SK-N-SH treated with all-trans-retinoic acid at 6 μM for 48 hours (cell line): ENCODE measurements around the gene ZBTB4.

Experiments
- ATAC-seq: fragments of 200-7000 bp; cut with Tn5 transposase; 3 replicates; pipeline ENCODE4 v1.9.1; 2020; ENCODE audit warnings: mild to moderate bottlenecking, moderate library complexity
- CSDC2 ChIP-seq: fragments of 250-450 bp; sonication (Bioruptor Pico); IDR thresholded peaks from 2 replicates; pipeline ENCODE4 v1.5.0; 2020; ENCODE audit warnings: mild to moderate bottlenecking, moderate library complexity
- CSRNP3 ChIP-seq: fragments of 250-450 bp; sonication (Bioruptor Pico); IDR thresholded peaks from 2 replicates; pipeline ENCODE4 v1.5.1; 2021; ENCODE audit warnings: mild to moderate bottlenecking, moderate library complexity
- ESRRG ChIP-seq: fragments of 250-450 bp; sonication (Bioruptor Pico); IDR thresholded peaks from 2 replicates; pipeline ENCODE4 v1.6.1; 2021; ENCODE audit warnings: mild to moderate bottlenecking
- OSR1 ChIP-seq: fragments of 250-450 bp; sonication (Bioruptor Pico); IDR thresholded peaks from 2 replicates; pipeline ENCODE4 v1.8.0; 2022; ENCODE audit warnings: moderate library complexity, mild to moderate bottlenecking, inconsistent platforms
- PATZ1 ChIP-seq: fragments of 250-450 bp; sonication (Bioruptor Pico); IDR thresholded peaks from 2 replicates; pipeline ENCODE4 v1.8.0; 2020; ENCODE audit warnings: mild to moderate bottlenecking, moderate library complexity, borderline replicate concordance
- POU6F1 ChIP-seq: fragments of 250-450 bp; sonication (Bioruptor Pico); IDR thresholded peaks from 2 replicates; pipeline ENCODE4 v1.8.0; 2021; ENCODE audit warnings: low read depth, mild to moderate bottlenecking, moderate library complexity, borderline replicate concordance
- SNAI2 ChIP-seq: fragments of 250-450 bp; sonication (Bioruptor Pico); IDR thresholded peaks from 2 replicates; pipeline ENCODE4 v1.5.0; 2020; ENCODE audit warnings: mild to moderate bottlenecking, moderate library complexity
- TCF4 ChIP-seq: fragments of 250-450 bp; sonication (Bioruptor Pico); IDR thresholded peaks from 2 replicates; pipeline ENCODE4 v1.8.0; 2021; ENCODE audit warnings: mild to moderate bottlenecking, moderate library complexity, borderline replicate concordance
- TOX ChIP-seq: fragments of 250-450 bp; sonication (Bioruptor Pico); IDR thresholded peaks from 2 replicates; pipeline ENCODE4 v1.8.0; 2021; ENCODE audit warnings: mild to moderate bottlenecking, moderate library complexity, borderline replicate concordance
- TSHZ2 ChIP-seq: fragments of 250-450 bp; sonication (Bioruptor Pico); IDR thresholded peaks from 2 replicates; pipeline ENCODE4 v1.5.0; 2020; ENCODE audit warnings: mild to moderate bottlenecking, moderate library complexity
- ZFP3 ChIP-seq: fragments of 250-450 bp; sonication (Bioruptor Pico); IDR thresholded peaks from 2 replicates; pipeline ENCODE4 v1.5.0; 2020; ENCODE audit warnings: mild to moderate bottlenecking, moderate library complexity
- ZFP30 ChIP-seq: fragments of 450-650 bp; formaldehyde crosslinking; IDR thresholded peaks from 2 replicates; pipeline ENCODE4 v1.5.0; 2022; ENCODE audit warnings: mild to moderate bottlenecking, moderate library complexity
- ZNF565 ChIP-seq: fragments of 450-650 bp; formaldehyde crosslinking; conservative IDR thresholded peaks from 2 replicates; pipeline ENCODE4 v1.5.0; 2020; ENCODE audit warnings: low read depth, mild to moderate bottlenecking, moderate library complexity
- ZNF70 ChIP-seq: fragments of 450-650 bp; formaldehyde crosslinking; IDR thresholded peaks from 2 replicates; pipeline ENCODE4 v1.5.0; 2020; ENCODE audit warnings: mild to moderate bottlenecking, moderate library complexity

The ZBTB4 gene

GRCh38 chr17:7462474-7463371 is 16.7 kb downstream of the ZBTB4 start:
- no peak for TF ChIP-seq ZFP30 (CRISPR knock-in tag)
- no peak for TF ChIP-seq PATZ1
- no peak for TF ChIP-seq OSR1
- TF ChIP-seq CSDC2 (CRISPR knock-in tag) = no peak
- TF ChIP-seq SNAI2 = no peak
- no peak for ATAC-seq

- TF ChIP-seq ESRRG = no peak
- TF ChIP-seq OSR1 = no peak
- TF ChIP-seq ZNF565 (CRISPR knock-in tag) = no peak
- no peak for TF ChIP-seq TOX (CRISPR knock-in tag)
- TF ChIP-seq CSDC2 (CRISPR knock-in tag) = no peak
- no peak for TF ChIP-seq ZNF70 (CRISPR knock-in tag)
- no peak for TF ChIP-seq CSRNP3 (CRISPR knock-in tag)
- no peak for TF ChIP-seq POU6F1 (CRISPR knock-in tag)
- ATAC-seq = no peak
Observed at GRCh38 chr17:7460850-7461660, 18.4 kb downstream of the ZBTB4 start.

GRCh38 chr17:7459961-7460545 is 19.4 kb downstream of the ZBTB4 start:
- no peak for ATAC-seq
- TF ChIP-seq ZFP3 (CRISPR knock-in tag) = no peak
- TF ChIP-seq TCF4 (CRISPR knock-in tag) = no peak
- TF ChIP-seq OSR1 = no peak
- TF ChIP-seq CSRNP3 (CRISPR knock-in tag) = no peak
- no peak for TF ChIP-seq TSHZ2 (CRISPR knock-in tag)
- no peak for TF ChIP-seq TOX (CRISPR knock-in tag)

GRCh38 chr17:7448461-7448860 is 31.0 kb downstream of the ZBTB4 start:
- no peak for ATAC-seq
- no peak for TF ChIP-seq ZFP3 (CRISPR knock-in tag)
- TF ChIP-seq PATZ1 = no peak
- TF ChIP-seq SNAI2 = no peak
- TF ChIP-seq CSRNP3 (CRISPR knock-in tag) = no peak
- TF ChIP-seq ZNF565 (CRISPR knock-in tag) = no peak
- TF ChIP-seq TOX (CRISPR knock-in tag) = no peak
- TF ChIP-seq TSHZ2 (CRISPR knock-in tag) = no peak
